DOHH2 (cell line): Measurements from ENCODE around the gene NAIP.
"Not testable (repeated sequence)": the region's sequence is repeated elsewhere in the genome, so short reads cannot be mapped to it uniquely, and the experiment has no call there.

ENCODE experiments used
- EZH2phosphoT487 ChIP-seq: fragments of 200-600 bp; sonication (generic); IDR thresholded peaks from 2 replicates; pipeline ENCODE4 v1.6.1; 2017; ENCODE audit warnings: borderline replicate concordance, mild to moderate bottlenecking, antibody characterized with exemption, low read length, moderate library complexity, mixed read lengths
- TF ChIP-seq, protein P1 (sequence below): fragments of 200-600 bp; sonication (generic); IDR thresholded peaks from one replicate; pipeline ENCODE4 v1.5.1; 2014; ENCODE audit warnings: antibody characterized with exemption, mild to moderate bottlenecking, low read depth, low read length; ENCODE audit not compliant: poor library complexity, severe bottlenecking

GRCh38 chr5:71059426-71059825, 34.3 kb upstream of the NAIP start:
- TF ChIP-seq, protein P1, sequence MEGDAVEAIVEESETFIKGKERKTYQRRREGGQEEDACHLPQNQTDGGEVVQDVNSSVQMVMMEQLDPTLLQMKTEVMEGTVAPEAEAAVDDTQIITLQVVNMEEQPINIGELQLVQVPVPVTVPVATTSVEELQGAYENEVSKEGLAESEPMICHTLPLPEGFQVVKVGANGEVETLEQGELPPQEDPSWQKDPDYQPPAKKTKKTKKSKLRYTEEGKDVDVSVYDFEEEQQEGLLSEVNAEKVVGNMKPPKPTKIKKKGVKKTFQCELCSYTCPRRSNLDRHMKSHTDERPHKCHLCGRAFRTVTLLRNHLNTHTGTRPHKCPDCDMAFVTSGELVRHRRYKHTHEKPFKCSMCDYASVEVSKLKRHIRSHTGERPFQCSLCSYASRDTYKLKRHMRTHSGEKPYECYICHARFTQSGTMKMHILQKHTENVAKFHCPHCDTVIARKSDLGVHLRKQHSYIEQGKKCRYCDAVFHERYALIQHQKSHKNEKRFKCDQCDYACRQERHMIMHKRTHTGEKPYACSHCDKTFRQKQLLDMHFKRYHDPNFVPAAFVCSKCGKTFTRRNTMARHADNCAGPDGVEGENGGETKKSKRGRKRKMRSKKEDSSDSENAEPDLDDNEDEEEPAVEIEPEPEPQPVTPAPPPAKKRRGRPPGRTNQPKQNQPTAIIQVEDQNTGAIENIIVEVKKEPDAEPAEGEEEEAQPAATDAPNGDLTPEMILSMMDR = not testable (repeated sequence)
- TF ChIP-seq EZH2phosphoT487 = not testable (repeated sequence)
